GM12872 (cell line): ENCODE results near the gene APOBR.

Source experiments
- CTCF ChIP-seq: IDR thresholded peaks from 3 replicates; pipeline ENCODE4 v1.5.1; 2011; ENCODE audit warnings: low read depth, mild to moderate bottlenecking, low read length, moderate library complexity; ENCODE audit not compliant: insufficient read depth

Gene APOBR

GRCh38 chr16:28537964-28538732 lies 43.7 kb downstream of the APOBR start:
- TF ChIP-seq CTCF = no peak

GRCh38 chr16:28538733-28539596 lies 44.5 kb downstream of the APOBR start, which contains the start of gene NUPR1:
Gene NUPR1 (minus strand): TSS chr16:28538974. CDS start chr16:28538907, 67 bp downstream.
- no peak for TF ChIP-seq CTCF

- no peak for TF ChIP-seq CTCF
Observed at GRCh38 chr16:28540346-28540745, 45.9 kb downstream of the APOBR start.

GRCh38 chr16:28542646-28543045 lies 48.2 kb downstream of the APOBR start:
- TF ChIP-seq CTCF = no peak

- no peak for TF ChIP-seq CTCF
Observed at GRCh38 chr16:28543072-28543471, 48.6 kb downstream of the APOBR start.

GRCh38 chr16:28544998-28545397 lies 50.6 kb downstream of the APOBR start:
- no peak for TF ChIP-seq CTCF

GRCh38 chr16:28546626-28547025 lies 52.2 kb downstream of the APOBR start:
- TF ChIP-seq CTCF = no peak
